Measurements from ENCODE around the gene TARP.

The TARP gene

GRCh38 chr7:38318241-38318640 is 44.8 kb upstream of the TARP start:
- no peak overlapping the region for H2AFZ ChIP-seq (ENCODE audit: low read depth, low read length)
- no peak overlapping the region for H3K4me2 ChIP-seq (ENCODE audit: low read length)
- no peak overlapping the region for H3K9ac ChIP-seq (ENCODE audit: low read length)
- H3K27ac ChIP-seq (ENCODE audit: low read length): no peak overlapping the region
- no peaks in the 10 kb centered on the region for H3F3A ChIP-seq (ENCODE audit: insufficient read depth, low read length, poor library complexity, severe bottlenecking)
- no peaks in the 10 kb centered on the region for H3K27me3 ChIP-seq (ENCODE audit: insufficient read depth, low read depth, low read length)
- H3K36me3 ChIP-seq (ENCODE audit: insufficient read depth, low read length): no peaks in the 10 kb centered on the region
- no peaks in the 10 kb centered on the region for H3K9me2 ChIP-seq (ENCODE audit: insufficient read depth, low read length)
- H3K4me3 ChIP-seq (ENCODE audit: low read length): no peak overlapping the region
- H3K79me2 ChIP-seq (replicated peaks; ENCODE audit: insufficient read depth, low read length): no peaks in the 10 kb centered on the region
- TF ChIP-seq POLR2AphosphoS5 (IDR thresholded peaks at IDR 0.05): no peak
- no peak for TF ChIP-seq EP300 (conservative IDR thresholded peaks at IDR 0.05; ENCODE audit: poor library complexity, severe bottlenecking)
- no peak for TF ChIP-seq RAD21 (conservative IDR thresholded peaks at IDR 0.05)
- no peak for TF ChIP-seq REST (IDR thresholded peaks at IDR 0.05; ENCODE audit: borderline replicate concordance)
- TF ChIP-seq CTCF (IDR thresholded peaks at IDR 0.05; ENCODE audit: poor library complexity, severe bottlenecking): no peak
- TF ChIP-seq MXI1 (conservative IDR thresholded peaks at IDR 0.05; ENCODE audit: poor library complexity, severe bottlenecking): no peak
- no peak for TF ChIP-seq SMC3 (conservative IDR thresholded peaks at IDR 0.05; ENCODE audit: poor library complexity)
- no peak for TF ChIP-seq EZH2 (IDR thresholded peaks at IDR 0.05; ENCODE audit: borderline replicate concordance, insufficient read depth, low read length, poor library complexity, severe bottlenecking)
- TF ChIP-seq TAF1 (IDR thresholded peaks at IDR 0.05; ENCODE audit: low read depth): no peak
- H3K9me3 ChIP-seq (ENCODE audit: low read length): no peaks in the 10 kb centered on the region
- no peaks in the 10 kb centered on the region for H4K20me1 ChIP-seq (ENCODE audit: insufficient read depth)

- no peak overlapping the region for H2AFZ ChIP-seq (ENCODE audit: low read depth, low read length)
- TF ChIP-seq EZH2 (IDR thresholded peaks at IDR 0.05; ENCODE audit: borderline replicate concordance, insufficient read depth, low read length, poor library complexity, severe bottlenecking) (no peak), POLR2AphosphoS5 (IDR thresholded peaks at IDR 0.05) (no peak), REST (IDR thresholded peaks at IDR 0.05; ENCODE audit: borderline replicate concordance) (no peak), SMC3 (conservative IDR thresholded peaks at IDR 0.05; ENCODE audit: poor library complexity) (no peak), EP300 (conservative IDR thresholded peaks at IDR 0.05; ENCODE audit: poor library complexity, severe bottlenecking) (no peak), CTCF (IDR thresholded peaks at IDR 0.05; ENCODE audit: poor library complexity, severe bottlenecking) (no peak), TAF1 (IDR thresholded peaks at IDR 0.05; ENCODE audit: low read depth) (no peak), RAD21 (conservative IDR thresholded peaks at IDR 0.05) (no peak), MXI1 (conservative IDR thresholded peaks at IDR 0.05; ENCODE audit: poor library complexity, severe bottlenecking) (no peak)
- no peaks in the 10 kb centered on the region for H3K27me3 ChIP-seq (ENCODE audit: insufficient read depth, low read depth, low read length)
- H3K9me2 ChIP-seq (ENCODE audit: insufficient read depth, low read length): no peaks in the 10 kb centered on the region
- no peak overlapping the region for H3K27ac ChIP-seq (ENCODE audit: low read length)
- no peaks in the 10 kb centered on the region for H3K9me3 ChIP-seq (ENCODE audit: low read length)
- no peaks in the 10 kb centered on the region for H4K20me1 ChIP-seq (ENCODE audit: insufficient read depth)
- H3K9ac ChIP-seq (ENCODE audit: low read length): no peak overlapping the region
- no peak overlapping the region for H3K4me3 ChIP-seq (ENCODE audit: low read length)
- no peak overlapping the region for H3K4me2 ChIP-seq (ENCODE audit: low read length)
- no peaks in the 10 kb centered on the region for H3K36me3 ChIP-seq (ENCODE audit: insufficient read depth, low read length)
- H3K79me2 ChIP-seq (replicated peaks; ENCODE audit: insufficient read depth, low read length): no peaks in the 10 kb centered on the region
- H3F3A ChIP-seq (ENCODE audit: insufficient read depth, low read length, poor library complexity, severe bottlenecking): no peaks in the 10 kb centered on the region
Observed at GRCh38 chr7:38317515-38317914, 44.1 kb upstream of the TARP start.

All from neural cell (in vitro differentiated cells).